Germinal center (tissue), 1 donor: ENCODE measurements around the gene LAD1.
A peak's percentile ranks its signal among the peaks of the same experiment; 100 is the strongest.

Source experiments
- DNase-seq: peaks from one replicate; pipeline ENCODE4 v3.0.0; 2012; ENCODE audit warnings: mixed read lengths, low spot score

The LAD1 gene

GRCh38 chr1:201363467-201363866 lies 35.7 kb downstream of the LAD1 start:
- no peak for DNase-seq

- no peak for DNase-seq
These were observed 36.2 kb downstream of the LAD1 start for GRCh38 chr1:201362906-201363305.

GRCh38 chr1:201361652-201362504 lies 37.2 kb downstream of the LAD1 start:
- peak; percentile 75 for DNase-seq

- DNase-seq, result no peak
These were observed 38.0 kb downstream of the LAD1 start for GRCh38 chr1:201360901-201361651.

GRCh38 chr1:201360486-201360885 lies 38.6 kb downstream of the LAD1 start:
- DNase-seq, result no peak

GRCh38 chr1:201359873-201360210 lies 39.3 kb downstream of the LAD1 start:
- no peak for DNase-seq

- DNase-seq, result no peak
These were observed 39.9 kb downstream of the LAD1 start for GRCh38 chr1:201359031-201359872.

- no peak for DNase-seq
These were observed 40.5 kb downstream of the LAD1 start for GRCh38 chr1:201358596-201358995.

- no peak for DNase-seq
These were observed 41.3 kb downstream of the LAD1 start for GRCh38 chr1:201357636-201358348.

GRCh38 chr1:201357211-201357610 lies 41.9 kb downstream of the LAD1 start:
- DNase-seq, result no peak

GRCh38 chr1:201356701-201357100 lies 42.4 kb downstream of the LAD1 start:
- no peak for DNase-seq

GRCh38 chr1:201356236-201356635 lies 42.9 kb downstream of the LAD1 start:
- no peak for DNase-seq

GRCh38 chr1:201355471-201355870 lies 43.7 kb downstream of the LAD1 start:
- DNase-seq, result no peak

- DNase-seq, result no peak
These were observed 44.2 kb downstream of the LAD1 start for GRCh38 chr1:201354901-201355295.

- no peak for DNase-seq
These were observed 44.8 kb downstream of the LAD1 start for GRCh38 chr1:201354151-201354900.

- no peak for DNase-seq
These were observed 45.8 kb downstream of the LAD1 start for GRCh38 chr1:201353186-201353940.

GRCh38 chr1:201351617-201352016 lies 47.5 kb downstream of the LAD1 start:
- DNase-seq, result no peak

GRCh38 chr1:201350884-201351283 lies 48.2 kb downstream of the LAD1 start:
- no peak for DNase-seq

- DNase-seq, result no peak
These were observed 48.8 kb downstream of the LAD1 start for GRCh38 chr1:201350361-201350725.

- DNase-seq, result no peak
These were observed 50.0 kb downstream of the LAD1 start for GRCh38 chr1:201349092-201349491.

- peak; percentile 61 for DNase-seq
These were observed 50.9 kb downstream of the LAD1 start for GRCh38 chr1:201348211-201348566.
